Measurements from ENCODE around the gene CEACAM8. TPM values are rescaled to one million over a fixed set of nuclear protein-coding genes. Genes with fewer than 3 reads are reported as not detected.
"Not testable (repeated sequence)": the region's sequence is repeated elsewhere in the genome, so short reads cannot be mapped to it uniquely, and the experiment has no call there.

Gene CEACAM8
- total RNA-seq, 2 experiments from 2014 or later, result not detected

DNA sequence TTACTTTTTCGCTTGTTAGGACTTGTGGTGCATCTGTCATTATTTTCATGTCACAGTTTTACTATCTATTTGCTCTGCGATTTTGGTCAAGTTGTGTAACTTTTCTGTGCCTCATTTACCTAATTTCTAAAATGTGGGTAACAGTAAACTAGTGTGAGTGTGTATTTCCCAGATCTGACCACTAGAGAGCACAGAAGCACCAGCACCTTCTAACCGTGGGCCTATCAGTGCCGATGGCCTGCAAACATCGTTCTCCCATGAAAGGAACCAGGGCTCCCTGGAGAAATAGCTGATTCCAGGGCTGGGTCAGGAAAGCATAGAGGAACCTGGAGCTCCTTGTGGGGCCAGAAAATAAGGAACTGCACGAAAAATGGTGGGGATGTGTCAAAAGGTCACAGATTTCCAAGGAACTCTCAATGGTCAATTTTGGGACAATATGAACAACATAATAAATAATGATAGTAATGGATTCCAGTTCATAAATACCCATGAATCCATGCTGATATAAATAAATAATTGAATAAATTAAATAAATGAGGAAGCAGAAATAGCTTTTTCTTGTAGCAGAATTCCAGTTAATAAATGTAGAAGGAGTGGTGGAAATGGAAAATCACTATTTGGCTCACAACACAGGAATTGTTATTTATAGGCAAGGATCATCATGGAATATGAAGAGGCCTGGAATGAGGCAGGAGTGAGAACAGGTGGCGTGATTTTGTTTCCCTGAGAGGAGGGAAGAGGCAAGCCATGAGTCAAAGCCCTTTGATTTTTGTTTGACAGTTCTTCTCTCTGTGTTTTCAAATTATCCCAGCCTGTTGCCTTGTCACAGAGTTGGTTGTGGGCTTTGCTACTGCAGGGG, 31.1 kb downstream of the CEACAM8 start:
- Mint-ChIP-seq H3K27me3 (peaks cover 13% of the 10 kb centered on the region), H3K4me3 (no peak overlapping the region), H3K9me3 (no peaks in the 10 kb centered on the region), H3K36me3 (ENCODE audit: low read depth) (no peaks in the 10 kb centered on the region), H3K4me1 (peaks cover 6% of the 10 kb centered on the region), H3K27ac (no peak overlapping the region)
- ChIA-PET CTCF (interaction anchor here (0.9 to 3.2 kb wide), 3 partner anchors 33 to 123 kb away, joined by 3 to 11 read pairs (median 8); no protein-coding TSS in a partner anchor), POLR2A (no interaction called here)
- peak; percentile 24 for DNase-seq

DNA sequence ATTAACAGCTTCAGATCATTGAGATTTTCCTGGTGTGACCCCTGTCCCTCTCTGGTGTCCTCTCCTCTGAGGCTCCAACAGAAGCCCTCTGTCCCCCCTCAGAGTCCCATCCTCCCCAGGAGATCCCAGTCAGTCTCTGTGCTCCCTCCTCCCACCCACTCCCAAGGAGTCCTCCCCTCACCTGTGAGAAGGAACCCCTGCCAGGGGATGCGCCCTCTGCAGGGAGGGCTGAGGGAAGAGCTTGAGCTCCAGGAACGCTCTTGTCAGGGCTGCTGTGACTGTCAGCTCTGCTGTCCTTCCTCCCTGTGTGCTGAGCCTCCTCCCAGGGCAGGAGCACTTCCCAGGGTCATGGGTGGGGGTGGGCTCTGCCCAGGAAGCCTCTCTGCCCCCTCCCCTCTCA, 33.2 kb downstream of the CEACAM8 start:
- no peak for DNase-seq
- Mint-ChIP-seq H3K27ac (no peak overlapping the region), H3K4me1 (no peaks in the 10 kb centered on the region), H3K27me3 (peaks cover 13% of the 10 kb centered on the region), H3K36me3 (ENCODE audit: low read depth) (no peaks in the 10 kb centered on the region), H3K4me3 (no peak overlapping the region), H3K9me3 (no peaks in the 10 kb centered on the region)
- ChIA-PET CTCF (interaction anchor here (1.4 to 3.2 kb wide), 3 partner anchors 35 to 121 kb away, joined by 3 to 11 read pairs (median 5); no protein-coding TSS in a partner anchor), POLR2A (no interaction called here)

DNA sequence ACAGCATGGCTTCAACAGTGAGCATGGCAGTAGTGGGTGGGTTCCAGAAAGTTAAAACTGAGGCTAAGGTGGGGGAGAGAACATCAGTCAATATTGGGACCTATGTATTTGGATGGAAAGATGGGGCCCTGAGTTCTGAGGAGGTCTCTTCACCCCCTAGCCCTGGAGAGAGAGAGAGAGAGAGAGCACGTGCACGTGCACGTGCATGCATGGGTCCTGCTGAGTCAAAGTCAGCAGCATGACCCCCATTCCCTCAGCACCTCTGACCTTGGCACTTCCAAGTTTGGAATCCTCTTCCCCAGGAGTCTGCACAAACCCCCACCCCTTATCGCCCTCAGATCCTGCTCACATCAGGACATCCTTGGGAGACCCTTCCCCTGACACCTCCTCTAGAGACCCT, 34.0 kb downstream of the CEACAM8 start:
- H3K4me3 Mint-ChIP-seq, result no peak overlapping the region
- H3K27ac Mint-ChIP-seq, result no peak overlapping the region
- DNase-seq, result no peak
- H3K27me3 Mint-ChIP-seq, result peaks cover 18% of the 10 kb centered on the region
- H3K36me3 Mint-ChIP-seq (ENCODE audit: low read depth), result no peaks in the 10 kb centered on the region
- no peaks in the 10 kb centered on the region for H3K4me1 Mint-ChIP-seq
- CTCF ChIA-PET, result no interaction called here
- no peaks in the 10 kb centered on the region for H3K9me3 Mint-ChIP-seq
- POLR2A ChIA-PET, result no interaction called here

DNA sequence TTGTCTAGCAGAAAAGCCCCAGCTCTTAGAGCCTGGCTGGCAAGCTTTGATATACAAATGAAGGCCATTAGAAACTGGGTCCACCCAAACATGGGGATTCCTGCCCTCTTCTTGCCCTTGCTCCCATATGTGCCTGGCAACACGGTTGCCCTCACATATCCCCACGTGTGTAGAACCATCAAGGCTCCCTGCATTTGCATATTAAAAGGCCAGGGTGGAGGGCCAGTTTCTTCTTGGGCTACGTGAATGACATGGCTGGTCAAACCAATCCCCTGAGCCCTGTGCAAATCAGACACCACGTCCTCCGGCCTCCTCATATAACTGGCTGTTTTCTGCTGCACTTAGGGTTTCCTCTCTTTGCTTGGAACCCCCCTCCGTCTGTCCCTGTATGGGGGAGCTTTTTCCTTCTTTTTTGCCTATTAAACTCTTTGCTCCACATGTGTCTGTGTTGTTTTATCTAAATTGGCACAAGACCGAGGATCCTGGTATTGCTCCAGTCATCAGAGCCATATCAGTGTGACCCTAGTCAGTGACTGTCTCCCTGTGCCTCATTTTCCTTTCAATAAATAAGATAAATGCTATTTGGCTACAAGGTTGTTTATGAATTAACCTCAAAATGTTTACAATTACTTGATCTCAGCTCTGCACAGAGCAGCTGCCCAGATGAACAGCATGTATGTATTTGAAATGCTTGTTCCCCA, 36.1 kb downstream of the CEACAM8 start:
- H3K27me3 Mint-ChIP-seq, result peaks cover 26% of the 10 kb centered on the region
- CTCF ChIA-PET, result no interaction called here
- H3K27ac Mint-ChIP-seq, result no peak overlapping the region
- H3K36me3 Mint-ChIP-seq (ENCODE audit: low read depth), result no peaks in the 10 kb centered on the region
- no peaks in the 10 kb centered on the region for H3K9me3 Mint-ChIP-seq
- no peaks in the 10 kb centered on the region for H3K4me1 Mint-ChIP-seq
- no peak for DNase-seq
- POLR2A ChIA-PET, result no interaction called here
- no peak overlapping the region for H3K4me3 Mint-ChIP-seq

DNA sequence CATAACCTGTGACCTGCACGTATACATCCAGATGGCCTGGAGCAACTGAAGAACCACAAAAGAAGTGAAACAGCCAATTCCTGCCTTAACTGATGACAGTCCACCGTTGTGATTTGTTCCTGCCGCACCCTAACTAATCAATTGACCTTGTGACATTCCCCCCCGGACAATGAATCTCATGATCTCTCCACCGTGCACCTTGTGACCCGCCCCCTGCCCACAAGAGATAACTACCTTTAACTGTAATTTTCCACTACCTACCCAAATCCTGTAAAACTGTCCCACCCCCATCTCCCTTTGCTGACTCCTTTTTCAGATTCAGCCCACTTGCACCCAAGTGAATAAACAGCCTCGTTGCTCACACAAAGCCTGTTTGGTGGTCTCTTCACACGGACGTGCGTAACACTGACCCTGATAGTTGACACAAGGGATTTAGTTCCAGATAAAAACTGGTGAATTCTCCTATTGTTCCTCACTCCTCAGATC, 37.3 kb downstream of the CEACAM8 start:
- CTCF ChIA-PET, result interaction anchor here (1.3 kb wide), 1 partner anchor 108 kb away, joined by 3 read pairs; no protein-coding TSS in a partner anchor
- H3K9me3 Mint-ChIP-seq; H3K4me3 Mint-ChIP-seq; H3K36me3 Mint-ChIP-seq (ENCODE audit: low read depth); POLR2A ChIA-PET; H3K27ac Mint-ChIP-seq; H3K4me1 Mint-ChIP-seq; DNase-seq: not testable (repeated sequence)
- peaks cover 22% of the 10 kb centered on the region for H3K27me3 Mint-ChIP-seq

DNA sequence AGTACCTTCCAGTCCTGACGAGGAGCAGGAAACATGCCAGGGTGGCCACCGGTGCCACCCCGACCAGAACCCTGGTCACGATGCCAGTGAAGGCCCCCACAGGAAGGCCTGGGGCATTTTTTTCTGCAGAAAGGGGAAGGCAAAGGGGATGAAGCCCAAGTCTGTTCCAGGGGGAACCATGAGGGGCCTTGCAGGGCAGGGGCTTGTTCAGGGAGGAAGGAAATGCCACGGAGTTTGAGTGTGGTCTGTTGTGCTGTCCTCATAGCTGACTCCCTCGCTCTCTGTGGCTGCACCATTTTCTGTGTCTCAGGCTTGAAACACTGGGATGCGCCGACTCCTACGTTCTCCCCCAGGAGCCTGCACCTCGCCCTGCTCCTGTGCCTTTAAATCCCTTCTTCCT, 38.9 kb downstream of the CEACAM8 start:
- Mint-ChIP-seq H3K4me1 (peaks cover 8% of the 10 kb centered on the region), H3K4me3 (no peak overlapping the region), H3K27me3 (peaks cover 25% of the 10 kb centered on the region), H3K9me3 (no peaks in the 10 kb centered on the region), H3K36me3 (ENCODE audit: low read depth) (no peaks in the 10 kb centered on the region), H3K27ac (no peak overlapping the region)
- ChIA-PET CTCF (interaction anchor here (0.9 kb wide), 1 partner anchor 41 kb away, joined by 3 read pairs; no protein-coding TSS in a partner anchor), POLR2A (no interaction called here)
- DNase-seq, result no peak

DNA sequence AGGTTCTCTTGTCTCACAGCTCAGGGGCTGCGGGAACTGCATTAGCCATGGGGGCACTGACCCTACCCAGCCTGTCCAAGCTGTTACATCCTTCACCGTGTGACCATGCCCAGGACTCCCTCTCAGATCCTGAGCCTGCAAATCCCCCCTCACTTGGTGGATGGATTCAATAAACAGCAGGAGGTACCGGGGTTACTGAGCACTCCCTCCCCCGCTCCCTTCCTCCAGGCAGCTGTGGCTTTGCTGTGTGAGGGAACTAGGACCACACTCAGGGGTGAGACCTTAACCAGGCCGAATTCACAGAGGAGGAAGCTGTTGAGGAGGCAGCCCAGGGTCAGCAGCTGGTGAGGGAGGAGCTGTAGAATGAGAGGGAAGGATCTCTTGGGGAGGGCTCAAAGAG, 39.4 kb downstream of the CEACAM8 start:
- Mint-ChIP-seq H3K27me3 (peaks cover 25% of the 10 kb centered on the region), H3K27ac (no peak overlapping the region), H3K36me3 (ENCODE audit: low read depth) (no peaks in the 10 kb centered on the region), H3K4me3 (no peak overlapping the region), H3K9me3 (no peaks in the 10 kb centered on the region), H3K4me1 (peaks cover 8% of the 10 kb centered on the region)
- POLR2A ChIA-PET, result no interaction called here
- CTCF ChIA-PET, result interaction anchor here (0.9 kb wide), 1 partner anchor 41 kb away, joined by 3 read pairs; no protein-coding TSS in a partner anchor
- DNase-seq, result no peak

DNA sequence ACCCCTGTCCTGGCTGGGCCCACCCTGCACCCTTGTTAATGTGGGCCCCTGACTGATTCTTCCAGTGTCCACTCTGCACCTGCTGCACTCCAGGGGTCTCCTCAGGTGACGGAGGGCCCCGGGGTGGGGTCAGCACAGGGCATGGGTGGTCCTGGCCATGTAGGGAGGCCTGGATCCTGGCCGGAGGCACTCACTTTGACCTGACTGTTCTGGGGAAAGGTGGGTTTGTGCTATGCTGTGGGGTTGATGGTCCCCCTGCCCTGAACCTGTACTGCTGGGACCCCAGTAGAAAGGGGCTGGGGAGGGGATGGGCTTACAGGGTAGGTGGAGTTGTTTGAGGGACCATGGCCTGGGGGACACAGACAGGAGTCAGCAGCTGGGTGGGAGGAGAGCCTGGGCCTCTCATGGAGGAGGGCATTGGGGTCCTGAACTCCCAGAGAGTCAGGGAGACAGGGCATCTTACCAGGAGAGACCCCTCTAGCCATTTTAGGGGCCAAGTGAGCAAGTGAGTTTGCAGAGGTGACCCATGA, 40.6 kb downstream of the CEACAM8 start:
- peaks cover 31% of the 10 kb centered on the region for H3K27me3 Mint-ChIP-seq
- H3K4me1 Mint-ChIP-seq, result peaks cover 8% of the 10 kb centered on the region
- CTCF ChIA-PET, result no interaction called here
- H3K27ac Mint-ChIP-seq, result no peak overlapping the region
- H3K36me3 Mint-ChIP-seq (ENCODE audit: low read depth), result no peaks in the 10 kb centered on the region
- H3K4me3 Mint-ChIP-seq, result no peak overlapping the region
- POLR2A ChIA-PET, result no interaction called here
- peaks cover 5% of the 10 kb centered on the region for H3K9me3 Mint-ChIP-seq
- no peak for DNase-seq

DNA sequence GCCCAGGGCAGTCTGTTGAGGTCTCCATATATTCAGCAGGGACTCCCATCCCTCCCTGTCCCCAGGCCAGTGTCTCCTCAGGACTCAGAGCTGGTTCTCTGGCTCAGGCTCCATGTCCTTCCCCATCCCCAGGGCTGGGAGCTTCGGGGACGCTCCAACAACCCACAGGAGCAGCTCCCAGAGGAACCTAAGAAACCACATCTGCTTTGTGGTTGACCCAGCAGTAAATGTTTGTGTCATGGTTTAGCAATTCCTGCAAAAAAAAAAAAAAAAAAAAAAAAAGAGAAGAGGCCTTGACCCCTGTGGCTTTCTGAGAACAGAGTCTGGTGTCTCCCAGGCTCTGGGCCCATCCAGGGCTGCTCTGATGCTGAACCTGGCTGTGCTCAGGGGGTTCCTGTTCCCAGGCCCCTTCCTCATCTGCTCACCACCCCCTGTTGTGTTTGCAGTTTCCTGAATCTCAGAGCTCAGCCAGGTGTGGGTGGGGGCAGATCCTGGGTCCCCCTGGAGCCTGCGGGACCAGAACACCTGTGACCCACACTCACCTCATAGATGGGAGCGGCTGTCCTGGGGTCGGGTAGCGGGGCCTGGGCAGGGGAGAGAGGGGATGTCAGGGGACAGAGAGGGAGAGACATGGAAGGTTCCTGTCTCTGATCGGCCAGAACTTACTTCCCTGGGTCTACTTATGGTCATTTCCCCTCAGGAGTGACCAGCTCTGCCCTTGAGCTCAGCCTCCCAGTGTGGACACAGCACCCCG, 41.3 kb downstream of the CEACAM8 start:
- Mint-ChIP-seq H3K27me3 (peaks cover 32% of the 10 kb centered on the region), H3K4me1 (peaks cover 8% of the 10 kb centered on the region), H3K9me3 (peaks cover 6% of the 10 kb centered on the region), H3K4me3 (no peak overlapping the region), H3K27ac (no peak overlapping the region), H3K36me3 (ENCODE audit: low read depth) (no peaks in the 10 kb centered on the region)
- CTCF ChIA-PET, result interaction anchor here (0.6 to 0.9 kb wide), 2 partner anchors 104 to 653 kb away, joined by 3 read pairs; no protein-coding TSS in a partner anchor
- DNase-seq, result no peak
- POLR2A ChIA-PET, result no interaction called here

DNA sequence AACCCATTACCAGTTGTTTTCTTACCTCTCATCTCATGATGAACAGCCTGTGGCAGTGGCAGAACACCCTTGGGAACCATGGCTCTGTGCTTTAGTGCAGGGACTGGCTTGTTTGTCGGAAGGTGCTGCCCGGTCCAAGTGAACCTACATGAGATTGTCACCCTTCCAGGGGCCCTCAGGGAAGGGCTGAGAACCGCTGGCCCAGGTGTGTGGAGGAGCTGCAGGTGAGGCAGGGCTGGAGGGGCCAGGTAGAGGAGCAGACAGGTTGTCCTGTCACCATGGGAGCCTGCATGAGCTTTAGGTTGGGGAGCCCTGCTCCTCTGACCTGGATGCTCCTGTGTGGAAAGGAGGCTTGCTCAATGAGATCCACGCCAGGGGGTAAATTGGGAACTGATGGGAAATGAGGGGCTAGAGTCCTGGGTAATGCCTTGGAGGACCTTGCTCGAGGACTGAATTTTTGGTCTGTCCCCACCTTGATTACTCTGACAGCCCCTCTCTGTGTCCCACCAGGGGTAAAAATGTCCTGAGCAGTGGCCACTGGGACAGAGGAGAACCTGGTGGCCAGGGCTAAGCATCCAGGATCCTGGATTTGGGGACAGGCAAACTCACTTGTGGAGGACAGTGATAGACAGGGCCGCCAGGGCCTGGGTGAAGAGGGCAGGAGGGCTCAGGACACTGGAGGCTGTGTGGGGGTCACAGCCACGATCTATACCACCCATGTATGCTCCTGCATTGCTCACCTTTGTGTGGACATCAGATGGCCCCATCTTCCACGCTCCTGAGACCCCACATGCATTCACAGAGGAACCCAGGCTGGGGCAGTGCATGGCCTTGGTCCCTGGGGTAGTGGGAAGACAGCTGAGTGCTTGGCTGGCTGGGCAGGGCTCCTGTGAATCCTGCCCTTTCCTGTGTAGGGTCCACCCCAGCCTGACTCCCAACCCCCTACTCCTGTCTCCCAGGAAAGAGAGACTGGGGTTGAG, 42.3 kb downstream of the CEACAM8 start:
- Mint-ChIP-seq H3K27me3 (peaks cover 31% of the 10 kb centered on the region), H3K9me3 (peaks cover 6% of the 10 kb centered on the region), H3K36me3 (ENCODE audit: low read depth) (no peaks in the 10 kb centered on the region), H3K4me1 (peaks cover 8% of the 10 kb centered on the region), H3K4me3 (no peak overlapping the region), H3K27ac (no peak overlapping the region)
- DNase-seq, result no peak
- ChIA-PET POLR2A (no interaction called here), CTCF (interaction anchor here (0.6 to 0.9 kb wide), 2 partner anchors 102 to 654 kb away, joined by 3 read pairs; no protein-coding TSS in a partner anchor)

DNA sequence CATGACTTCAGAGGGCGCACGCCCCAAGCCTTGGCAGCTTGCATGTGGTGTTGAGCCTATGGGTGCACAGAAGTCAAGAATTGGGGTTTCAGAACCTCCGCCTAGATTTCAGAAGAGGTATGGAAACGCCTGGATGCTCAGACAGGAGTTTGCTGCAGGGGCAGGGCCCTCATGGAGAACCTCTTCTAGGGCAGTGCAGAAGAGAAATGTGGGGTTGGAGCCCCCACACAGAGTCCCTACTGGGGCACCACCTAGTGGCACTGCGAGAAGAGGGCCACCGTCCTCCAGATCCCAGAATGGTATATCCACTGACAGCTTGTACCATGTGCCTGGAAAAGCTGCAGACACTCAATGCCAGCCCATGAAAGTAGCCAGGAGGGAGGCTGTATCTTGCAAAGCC, 44.2 kb downstream of the CEACAM8 start:
- H3K4me1 Mint-ChIP-seq; H3K27ac Mint-ChIP-seq; H3K4me3 Mint-ChIP-seq; H3K36me3 Mint-ChIP-seq (ENCODE audit: low read depth); DNase-seq; H3K9me3 Mint-ChIP-seq; POLR2A ChIA-PET: not testable (repeated sequence)
- CTCF ChIA-PET, result interaction anchor here (1.3 kb wide), 1 partner anchor 16 kb away, joined by 3 read pairs; no protein-coding TSS in a partner anchor
- peaks cover 25% of the 10 kb centered on the region for H3K27me3 Mint-ChIP-seq

DNA sequence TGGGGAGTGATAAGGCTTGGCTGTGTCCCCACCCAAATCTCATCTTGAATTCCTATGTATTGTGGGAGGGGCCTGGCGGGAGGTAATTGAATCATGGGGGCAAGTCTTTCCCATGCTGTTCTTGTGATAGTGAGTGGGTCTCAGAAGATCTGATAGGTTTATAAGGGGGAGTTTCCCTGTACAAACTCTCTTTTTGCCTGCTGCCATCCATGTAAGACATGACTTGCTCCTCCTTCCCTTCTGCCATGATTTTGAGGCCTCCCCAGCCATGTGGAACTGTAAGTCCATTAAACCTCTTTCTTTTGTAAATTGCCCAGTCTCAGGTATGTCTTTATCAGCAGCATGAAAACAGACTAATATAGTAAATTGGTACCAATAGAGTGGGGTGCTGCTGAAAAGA, 45.7 kb downstream of the CEACAM8 start:
- CTCF ChIA-PET; H3K4me3 Mint-ChIP-seq; H3K4me1 Mint-ChIP-seq; H3K9me3 Mint-ChIP-seq; POLR2A ChIA-PET; H3K27ac Mint-ChIP-seq; H3K36me3 Mint-ChIP-seq (ENCODE audit: low read depth); DNase-seq: not testable (repeated sequence)
- peaks cover 19% of the 10 kb centered on the region for H3K27me3 Mint-ChIP-seq

Data from activated CD4-positive, alpha-beta memory T cell treated with anti-CD3 and anti-CD28 coated beads, Interleukin-2, amount 10 ng/mL, durations not matched to agents 7 days and 5 days (primary cell).